ENCODE data around the gene CISD3.

Gene CISD3

GRCh38 chr17:38715216-38715943 lies 14.8 kb upstream of the CISD3 start:
- FAIRE-seq (no peak), DNase-seq (ENCODE audit: insufficient read length, low spot score) (no peak)
- TF ChIP-seq CTCF (IDR thresholded peaks at IDR 0.05; ENCODE audit: insufficient read depth, missing control alignments): no peak

- FAIRE-seq (no peak), DNase-seq (ENCODE audit: insufficient read length, low spot score) (no peak)
- TF ChIP-seq CTCF (IDR thresholded peaks at IDR 0.05; ENCODE audit: insufficient read depth, missing control alignments): no peak
Measured at GRCh38 chr17:38716368-38717005, 13.7 kb upstream of the CISD3 start.

- FAIRE-seq (no peak), DNase-seq (ENCODE audit: insufficient read length, low spot score) (no peak)
Measured at GRCh38 chr17:38717139-38717745, 12.9 kb upstream of the CISD3 start.

DNA sequence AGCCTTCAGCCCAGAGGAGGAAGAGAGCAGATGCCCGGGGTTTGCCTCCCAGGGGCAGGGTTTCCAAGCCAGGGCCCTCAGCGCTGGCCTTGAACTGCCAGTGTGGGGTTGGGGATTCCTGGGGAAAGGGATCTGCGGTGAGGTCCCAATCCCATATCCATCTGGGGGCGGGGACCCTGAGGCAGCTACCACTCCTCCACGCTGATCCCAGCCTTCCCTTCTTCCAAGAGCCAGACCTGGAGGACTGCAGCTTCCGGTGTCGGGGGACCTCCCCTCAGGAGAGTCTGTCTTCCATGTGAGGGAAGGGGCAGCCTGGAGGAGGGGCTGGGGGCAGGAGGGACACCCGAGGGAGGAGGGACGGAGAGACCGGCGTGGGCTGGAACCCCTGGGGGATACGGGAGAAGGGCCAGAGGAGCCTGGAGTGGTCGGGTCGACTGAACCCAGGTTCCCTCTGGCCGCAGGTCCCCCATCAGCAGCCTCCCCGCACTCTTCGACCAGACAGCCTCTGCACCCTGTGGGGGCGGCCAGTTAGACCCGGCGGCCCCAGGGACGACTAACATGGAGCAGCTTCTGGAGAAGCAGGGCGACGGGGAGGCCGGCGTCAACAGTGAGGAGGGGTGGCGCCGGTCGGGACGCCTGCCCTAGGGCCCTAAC lies 10.7 kb upstream of the CISD3 start:
- no peak for FAIRE-seq
- no peak for TF ChIP-seq CTCF (IDR thresholded peaks at IDR 0.05; ENCODE audit: insufficient read depth, missing control alignments)
- no peak for DNase-seq (ENCODE audit: insufficient read length, low spot score)

More at GRCh38 chr17:38717139-38717745, 12.9 kb upstream of the CISD3 start:
- TF ChIP-seq CTCF (IDR thresholded peaks at IDR 0.05; ENCODE audit: insufficient read depth, missing control alignments): no peak

- no peak for DNase-seq (ENCODE audit: insufficient read length, low spot score)
- no peak for FAIRE-seq
- TF ChIP-seq CTCF (IDR thresholded peaks at IDR 0.05; ENCODE audit: insufficient read depth, missing control alignments): no peak
Measured at GRCh38 chr17:38719943-38720641, 10.0 kb upstream of the CISD3 start.

- FAIRE-seq (no peak), DNase-seq (ENCODE audit: insufficient read length, low spot score) (no peak)
- TF ChIP-seq CTCF (IDR thresholded peaks at IDR 0.05; ENCODE audit: insufficient read depth, missing control alignments): no peak
Measured at GRCh38 chr17:38720941-38721340, 9.2 kb upstream of the CISD3 start.

All from D721Med (cell line).